COLO829 (cell line): Measurements from ENCODE around the gene ABCA13.

Source experiments
- DNase-seq: peaks from one replicate; pipeline ENCODE4 v3.0.0; 2012; ENCODE audit warnings: low spot score

Gene ABCA13

DNA sequence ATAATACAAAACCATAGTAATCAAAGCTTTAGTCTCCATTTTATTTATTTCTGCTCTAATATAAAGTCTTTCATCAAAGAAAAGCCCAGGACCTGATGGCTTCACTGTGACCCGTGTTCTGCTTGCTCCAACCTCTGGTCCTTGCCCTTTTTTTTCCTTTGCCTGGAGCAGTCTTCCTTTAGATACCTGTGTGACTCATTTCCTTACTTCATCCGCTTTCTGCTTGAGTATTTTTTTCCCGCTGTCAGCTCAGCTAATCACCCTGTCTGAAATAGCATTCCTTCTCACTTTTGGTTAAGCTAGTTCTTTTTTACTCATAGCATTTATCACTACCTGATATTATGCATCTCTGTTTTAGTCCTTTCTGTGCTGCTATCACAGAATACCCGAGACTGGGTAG lies 194.8 kb downstream of the ABCA13 start:
- no peak for DNase-seq

DNA sequence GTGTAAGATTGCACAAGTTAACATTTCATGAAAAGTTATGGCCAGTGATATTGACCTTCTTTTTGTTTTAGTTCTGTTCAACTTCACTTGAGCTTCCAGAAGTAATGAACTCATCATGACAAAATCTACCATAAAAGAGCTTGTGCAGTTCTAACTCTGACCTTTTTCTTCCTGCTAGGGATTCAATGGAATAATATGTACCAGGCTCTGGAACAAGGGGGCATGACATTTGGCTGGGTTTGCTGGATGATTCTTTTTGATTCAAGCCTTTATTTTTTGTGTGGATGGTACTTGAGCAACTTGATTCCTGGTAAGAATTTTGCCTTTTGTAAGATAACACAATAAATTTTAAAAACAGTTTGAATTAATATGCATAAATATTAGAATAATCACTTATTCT lies 205.0 kb downstream of the ABCA13 start:
- DNase-seq: no peak

DNA sequence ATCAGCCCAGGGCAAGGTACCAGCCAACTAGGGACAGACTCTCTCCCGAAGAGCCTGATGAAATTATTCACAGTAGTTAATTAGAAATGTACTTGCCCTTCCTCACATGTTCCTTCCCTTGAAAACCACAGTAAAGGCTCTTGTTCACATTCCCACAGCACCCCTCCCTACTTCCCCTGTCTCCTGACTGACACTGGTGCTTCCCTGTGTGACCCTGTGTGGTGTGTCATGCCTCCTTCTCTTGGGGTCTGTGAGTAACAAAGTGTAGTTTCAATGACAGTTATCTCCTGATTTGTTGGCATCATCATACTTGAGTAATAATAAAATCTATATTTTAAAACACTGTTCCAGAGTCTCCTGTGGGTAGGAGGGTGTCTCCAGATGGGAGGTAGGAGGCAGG lies 209.7 kb downstream of the ABCA13 start:
- no peak for DNase-seq

DNA sequence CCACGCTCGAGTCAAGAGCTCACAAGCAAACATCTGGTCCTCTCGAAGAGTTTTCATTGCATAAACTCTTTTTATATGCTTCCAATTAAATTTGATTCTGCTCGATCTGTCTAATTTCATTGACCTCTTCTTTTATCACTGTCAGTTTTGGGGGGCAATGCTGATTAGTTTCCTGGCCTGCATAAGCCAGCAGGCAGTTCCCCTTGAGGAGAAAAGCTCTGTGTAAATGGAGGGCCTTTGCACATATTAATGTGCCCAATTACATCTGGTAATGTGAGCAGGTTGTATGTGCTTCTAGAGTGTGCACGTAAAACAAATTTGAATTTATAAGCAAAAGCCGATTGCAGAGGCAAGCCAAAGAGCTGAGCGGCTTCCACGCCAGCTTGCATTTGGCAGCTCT lies 210.3 kb downstream of the ABCA13 start:
- DNase-seq: no peak

DNA sequence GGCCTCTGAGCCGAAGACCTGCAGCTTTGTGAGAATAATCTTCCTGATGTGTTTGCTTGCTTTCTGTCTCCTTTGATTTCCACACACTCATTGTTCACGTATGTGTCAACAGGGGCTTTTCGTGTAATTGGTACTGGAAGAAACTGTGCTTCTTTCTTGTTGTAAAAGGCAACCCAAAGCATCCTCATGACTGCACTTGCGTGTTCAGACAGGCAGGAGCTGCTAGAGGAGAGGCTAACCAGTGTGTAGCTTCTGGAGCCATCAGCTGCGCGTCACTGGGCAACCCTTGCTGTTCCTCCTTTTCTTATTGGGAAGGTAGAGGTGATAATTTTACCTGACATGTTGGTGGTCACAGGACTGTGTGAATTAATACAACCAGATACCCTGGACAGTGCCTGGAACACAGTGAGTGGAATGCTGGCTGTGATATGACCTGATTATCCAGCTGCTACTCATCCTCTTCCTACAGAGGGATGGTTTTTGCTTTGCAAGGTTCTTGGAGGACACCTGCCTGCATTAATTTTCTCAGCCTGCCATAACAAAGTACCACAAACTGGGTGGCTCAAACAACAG lies 213.0 kb downstream of the ABCA13 start:
- no peak for DNase-seq

DNA sequence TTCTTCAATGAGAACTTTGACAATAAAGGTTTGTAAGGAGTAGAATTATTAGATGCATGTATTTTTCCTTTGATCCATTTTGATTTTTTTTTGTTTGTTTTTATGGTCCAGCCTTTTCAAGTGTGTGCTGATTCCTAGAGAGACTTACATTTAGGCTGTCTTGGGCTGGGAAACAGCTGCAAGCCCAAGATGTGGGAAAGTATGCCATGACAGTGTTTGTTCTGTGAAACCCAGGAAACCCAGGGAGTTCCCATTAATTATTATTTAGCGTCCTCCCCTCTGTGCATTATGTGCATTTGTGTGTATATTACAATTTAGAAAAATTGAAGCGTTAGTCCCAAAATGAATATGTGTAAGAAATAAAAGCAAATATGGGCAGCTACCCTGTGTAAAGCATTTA lies 216.7 kb downstream of the ABCA13 start:
- DNase-seq: no peak

DNA sequence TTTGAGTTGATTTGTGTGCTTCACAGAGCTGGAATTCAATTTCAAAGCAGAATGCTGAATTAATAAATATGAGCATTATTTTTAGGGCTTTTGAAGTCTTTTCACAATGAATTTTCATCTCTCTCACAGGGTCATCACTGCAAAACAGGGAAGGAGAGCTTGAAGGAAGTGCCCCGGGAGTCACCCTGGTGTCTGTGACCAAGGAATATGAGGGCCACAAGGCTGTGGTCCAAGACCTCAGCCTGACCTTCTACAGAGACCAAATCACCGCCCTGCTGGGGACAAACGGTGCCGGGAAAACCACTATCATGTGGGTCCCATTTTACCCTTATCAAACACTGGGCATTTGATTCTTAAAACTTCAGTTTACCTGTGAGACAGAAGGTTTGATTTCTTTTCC lies 217.7 kb downstream of the ABCA13 start:
- no peak for DNase-seq

DNA sequence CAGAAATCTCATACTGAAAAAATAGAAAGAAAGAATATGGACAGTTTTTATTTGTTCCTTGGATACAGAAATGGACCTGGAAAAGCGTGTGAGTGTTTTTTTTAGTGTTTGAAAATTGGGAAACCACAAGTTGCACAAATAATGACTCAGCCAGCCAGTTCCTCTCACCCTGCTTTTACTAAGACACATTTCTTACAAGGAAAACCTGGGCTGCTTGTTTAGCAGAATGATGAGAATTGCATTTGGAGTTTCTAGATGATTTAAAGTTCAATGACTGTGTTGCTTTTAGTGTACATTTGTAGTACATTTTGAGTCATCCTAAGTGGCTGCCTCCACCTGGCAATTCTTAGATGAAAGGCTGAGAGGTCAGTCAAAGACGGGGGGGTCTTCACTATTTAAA lies 218.7 kb downstream of the ABCA13 start:
- no peak for DNase-seq

DNA sequence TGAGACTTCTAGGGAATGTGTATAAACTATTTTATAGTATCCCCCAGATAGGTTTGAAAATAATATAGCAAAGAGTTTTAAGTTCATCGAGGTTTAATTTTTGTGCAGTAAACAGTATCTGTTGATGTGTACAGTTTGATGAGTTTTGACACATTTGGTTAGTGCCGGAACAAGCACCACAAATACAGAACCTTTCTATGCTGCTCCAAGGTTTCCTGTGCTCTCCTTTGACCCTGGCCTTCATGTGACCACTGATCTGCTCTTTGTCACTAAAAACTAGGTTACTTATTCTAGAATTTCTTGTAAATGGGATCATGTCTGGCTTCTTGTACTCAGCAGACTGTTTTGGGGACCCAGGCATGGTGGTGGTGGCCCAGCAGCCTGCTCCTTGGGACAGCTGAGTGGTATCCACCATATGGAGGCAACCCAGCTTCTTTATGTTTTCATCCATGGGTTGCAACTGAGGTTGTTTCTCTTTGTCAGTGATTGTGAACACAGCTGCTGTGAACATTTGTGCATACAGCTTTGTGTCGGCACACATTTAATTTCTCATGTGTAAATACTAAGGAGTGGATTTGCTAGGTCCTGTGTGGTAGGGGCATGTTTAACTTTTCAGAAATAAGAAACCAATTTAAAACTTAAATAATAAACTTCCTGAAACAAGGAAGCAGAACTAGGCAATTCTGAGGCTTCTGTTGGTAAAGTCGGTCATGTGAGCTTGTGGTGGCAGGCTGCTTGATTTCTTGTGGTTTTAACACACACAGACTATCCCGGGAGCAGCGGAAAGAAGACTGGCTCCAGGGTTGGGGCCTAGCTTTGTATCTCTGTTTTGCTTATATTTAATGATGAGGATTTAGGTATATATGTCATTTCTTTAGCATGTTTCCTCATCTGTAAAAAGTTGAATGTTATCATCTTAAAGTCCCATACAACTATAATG lies 219.4 kb downstream of the ABCA13 start:
- DNase-seq: no peak

DNA sequence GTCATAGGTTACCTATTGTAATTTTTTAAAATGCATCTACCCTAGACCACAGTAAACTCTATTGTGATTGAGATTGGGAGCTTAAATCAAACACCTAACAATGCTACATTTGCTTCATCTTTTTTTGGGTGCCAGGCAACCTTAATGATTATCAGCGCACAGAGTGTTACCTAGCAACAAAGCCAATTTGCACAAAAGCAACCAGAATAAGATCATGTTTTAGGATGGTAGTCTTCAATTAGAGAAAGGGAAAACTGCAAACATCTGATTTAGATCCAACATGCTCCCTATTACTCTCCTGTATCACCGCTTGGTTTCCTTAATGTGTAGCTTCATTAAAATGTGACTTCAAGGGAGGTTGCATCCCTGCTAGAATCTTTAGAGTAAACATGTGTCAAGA lies 226.9 kb downstream of the ABCA13 start:
- DNase-seq: no peak

DNA sequence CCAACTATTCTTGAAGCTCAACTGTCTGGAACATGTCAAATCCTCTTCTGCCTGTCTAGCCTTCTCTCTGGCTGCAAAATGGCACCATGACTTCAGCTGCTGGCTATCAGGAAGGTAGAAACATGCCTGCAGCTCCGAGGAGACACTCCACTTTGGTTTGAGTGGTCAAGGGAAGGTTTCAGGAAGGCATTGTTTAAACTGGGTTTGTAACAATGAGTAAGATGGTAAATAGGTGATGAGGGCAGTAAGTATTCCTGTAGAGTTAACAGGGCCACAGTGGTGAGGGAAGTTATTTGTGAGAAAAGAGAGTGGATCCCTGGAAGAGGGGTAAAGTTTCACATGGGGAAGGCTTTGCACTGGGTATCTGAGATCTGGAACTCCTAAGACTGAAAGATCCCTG lies 231.5 kb downstream of the ABCA13 start:
- DNase-seq: no peak

DNA sequence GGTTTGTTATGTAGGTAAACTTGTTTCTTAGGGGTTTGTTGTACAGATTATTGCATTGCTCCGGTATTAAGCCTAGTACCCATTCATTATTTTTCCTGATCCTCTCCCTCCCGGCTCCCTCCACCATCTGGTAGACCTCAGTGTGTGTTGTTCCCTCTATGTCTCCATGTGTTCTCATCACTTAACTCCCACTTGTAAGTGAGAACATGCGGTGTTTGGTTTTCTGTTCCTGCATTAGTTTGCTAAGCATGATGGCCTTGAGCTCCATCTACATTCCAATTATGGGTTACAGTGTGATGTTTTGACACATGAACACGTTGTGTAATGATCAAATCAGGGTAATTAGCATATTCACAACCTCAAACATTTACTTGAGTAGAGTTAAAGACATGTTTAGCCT lies 237.5 kb downstream of the ABCA13 start:
- DNase-seq: no peak

DNA sequence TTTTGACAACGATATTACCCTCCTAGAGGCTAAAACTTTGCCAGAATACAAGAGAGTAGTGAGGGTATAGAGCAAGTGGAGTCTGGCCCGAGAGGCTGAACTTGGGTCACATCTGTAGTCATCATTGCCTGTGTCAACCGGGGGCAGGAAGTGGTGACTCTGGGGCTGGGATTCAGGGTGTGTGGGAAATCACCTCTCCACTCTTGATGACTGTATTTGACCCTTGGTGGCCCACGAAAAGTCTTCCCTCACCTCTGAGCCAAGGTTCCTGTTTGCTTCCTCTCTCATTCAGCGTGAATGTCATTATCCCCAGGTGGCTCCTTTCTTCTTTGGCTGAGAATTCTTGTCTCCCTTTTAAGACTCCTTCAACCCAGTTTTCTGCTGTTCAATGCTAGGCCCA lies 240.4 kb downstream of the ABCA13 start:
- DNase-seq: no peak

DNA sequence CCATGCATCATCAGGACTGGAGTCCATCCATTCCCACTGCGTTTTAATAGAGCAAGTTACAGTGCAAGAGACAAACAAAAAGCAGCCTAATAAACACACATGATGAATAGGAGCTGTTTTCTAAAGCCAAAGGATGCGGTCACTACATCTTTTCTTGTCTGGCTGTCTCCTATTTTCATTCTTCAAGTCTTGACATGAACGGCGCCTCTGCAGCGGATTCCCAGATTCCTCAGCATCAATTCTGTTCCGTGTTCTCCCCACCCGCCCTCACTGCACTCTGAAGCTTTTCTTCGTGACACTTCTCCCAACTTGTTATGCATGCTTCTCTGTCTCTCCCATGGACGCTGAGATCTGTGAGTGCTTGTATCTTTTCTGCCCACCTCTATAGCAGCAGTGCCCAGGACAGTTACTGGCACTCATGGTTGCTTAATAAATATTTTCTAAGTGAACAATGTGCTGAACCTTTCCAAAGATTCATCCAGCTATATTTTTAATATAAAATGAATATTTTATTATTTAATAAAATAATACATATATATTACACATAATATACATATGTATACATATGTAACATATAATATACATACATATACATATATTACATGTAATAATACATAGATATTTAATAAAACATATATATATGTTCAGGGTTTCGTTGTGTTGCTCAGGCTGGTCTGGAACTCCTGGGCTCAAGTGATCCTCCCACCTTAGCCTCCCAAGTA lies 242.9 kb downstream of the ABCA13 start:
- no peak for DNase-seq

DNA sequence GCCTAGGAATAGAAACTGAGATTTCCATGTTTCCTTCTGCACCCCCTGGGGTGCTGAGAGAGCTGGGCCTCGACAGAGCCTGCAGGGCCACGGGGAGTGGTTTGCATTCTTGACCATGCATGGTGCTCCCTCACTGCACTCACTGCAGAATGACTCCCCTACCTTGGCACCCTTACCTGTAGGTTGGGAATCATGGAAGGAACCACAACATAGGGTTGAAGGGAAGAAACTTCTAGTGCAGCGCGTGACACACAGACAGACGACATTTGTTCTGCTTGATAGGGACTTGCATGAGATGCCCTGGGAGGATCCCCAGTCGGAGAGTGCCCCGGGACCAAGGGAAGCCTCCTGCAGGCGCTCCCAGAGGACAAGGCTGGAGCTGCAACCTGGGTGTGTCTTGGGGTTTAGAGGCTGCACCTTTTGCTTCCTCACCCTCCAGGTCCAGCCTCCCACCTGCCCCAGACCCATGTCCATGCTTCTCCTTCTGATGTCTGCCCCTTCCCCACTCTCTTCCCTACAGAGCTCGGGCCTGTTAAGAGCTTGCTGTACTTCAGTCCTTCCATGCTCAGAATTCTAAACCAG lies 245.2 kb downstream of the ABCA13 start:
- no peak for DNase-seq

DNA sequence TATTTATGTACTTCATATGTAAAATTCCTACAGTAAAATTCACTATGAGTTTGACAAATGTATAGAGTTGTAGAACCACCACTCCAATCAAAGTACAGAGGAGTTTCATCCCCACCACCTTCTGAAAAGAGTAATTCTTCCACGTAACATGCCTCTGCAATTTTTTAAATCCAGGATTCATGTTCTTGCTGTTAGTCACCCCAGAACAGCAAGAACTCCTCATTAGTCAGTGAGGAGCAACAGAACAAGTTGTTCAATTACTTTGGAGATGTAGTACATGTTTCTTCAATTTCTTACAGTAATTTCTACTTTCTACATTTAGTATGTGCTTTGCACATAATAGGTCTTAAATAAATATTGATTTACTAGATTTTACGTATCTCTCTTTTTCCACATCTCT lies 248.1 kb downstream of the ABCA13 start:
- no peak for DNase-seq

DNA sequence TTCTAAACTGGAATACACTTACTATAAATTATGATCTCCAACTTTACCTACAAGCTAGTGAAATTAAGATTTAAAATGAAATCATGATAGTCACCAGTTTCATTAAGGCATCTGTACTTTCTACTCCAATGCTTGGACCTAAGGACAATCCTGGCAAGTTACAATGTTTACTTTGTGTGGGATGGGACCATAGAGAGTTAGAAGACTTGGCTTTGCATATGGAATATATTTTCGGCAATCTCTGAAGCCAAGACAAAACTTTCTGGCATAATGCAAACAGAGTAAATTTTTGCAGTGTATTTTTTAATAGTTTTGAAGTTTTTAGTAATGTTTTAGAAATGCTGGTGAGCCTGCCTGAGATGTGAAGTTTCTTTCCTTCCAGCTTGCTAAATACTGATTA lies 248.9 kb downstream of the ABCA13 start:
- no peak for DNase-seq

DNA sequence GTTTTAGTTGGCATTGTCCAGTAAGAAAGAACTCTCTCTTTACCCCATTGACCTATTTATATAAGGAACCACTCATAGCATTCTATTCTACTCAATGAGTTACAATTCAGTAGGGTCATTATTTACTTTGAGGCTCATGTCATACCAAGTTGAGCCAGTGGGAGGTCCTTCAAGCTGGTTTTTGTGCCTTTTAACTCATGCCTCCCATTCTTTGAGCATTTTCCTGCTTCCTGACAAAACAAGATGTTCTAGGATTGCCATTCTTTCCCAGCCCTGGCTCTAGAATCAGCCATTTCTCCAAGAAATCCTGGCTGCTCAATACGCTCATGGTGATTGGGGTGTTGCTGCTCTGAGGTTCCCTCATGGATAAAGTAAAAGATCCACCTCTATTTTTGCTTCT lies 250.1 kb downstream of the ABCA13 start:
- peak; percentile 22 for DNase-seq

DNA sequence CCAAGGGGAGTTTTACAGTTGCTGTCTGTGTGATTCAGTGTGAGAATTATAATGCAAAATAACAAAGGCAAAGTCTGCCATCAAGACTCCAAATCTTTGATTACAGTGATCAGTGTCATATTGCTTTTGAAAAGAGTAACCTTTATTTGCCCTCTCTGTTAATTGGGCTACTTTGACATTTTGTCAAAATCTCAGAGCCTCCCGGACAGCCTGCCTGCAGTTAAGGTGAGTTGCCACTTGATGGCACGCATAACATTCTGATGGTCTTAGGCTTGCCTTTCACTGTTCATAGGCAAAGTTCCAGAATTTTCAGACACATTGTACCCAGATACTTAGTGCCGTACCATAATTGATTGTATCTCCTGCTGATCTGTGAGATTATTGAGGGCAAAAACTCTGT lies 253.5 kb downstream of the ABCA13 start:
- DNase-seq: peak; percentile 45

DNA sequence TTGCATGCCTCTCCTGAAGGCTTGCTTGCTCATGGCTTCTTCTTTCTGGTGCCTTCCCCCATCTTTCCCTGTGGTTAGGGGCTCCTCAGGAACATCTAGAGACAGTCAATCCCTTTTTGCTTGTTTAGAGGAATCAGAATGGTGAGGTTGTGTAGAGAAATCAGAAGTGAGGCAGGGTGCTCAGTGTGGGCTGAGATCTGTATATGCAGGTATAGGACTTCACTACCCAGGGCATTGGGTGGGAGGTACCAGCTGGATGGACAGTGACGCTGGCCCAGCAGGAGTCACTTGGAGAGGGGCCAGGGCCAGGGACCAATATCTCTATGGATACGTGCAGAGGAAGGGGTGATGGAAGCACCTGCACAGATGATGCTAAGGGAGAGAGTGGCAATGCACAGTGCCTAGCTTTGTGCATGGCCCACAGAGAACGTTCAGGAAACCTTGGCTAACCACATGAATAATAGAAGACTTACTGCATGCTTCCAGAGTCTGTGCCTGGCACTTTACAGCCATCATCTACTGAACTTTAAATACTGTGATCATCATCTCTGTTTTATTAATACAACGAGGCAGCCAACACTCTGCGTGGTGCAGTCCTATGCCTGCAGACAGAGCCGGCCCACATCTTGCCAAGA lies 255.2 kb downstream of the ABCA13 start:
- no peak for DNase-seq

DNA sequence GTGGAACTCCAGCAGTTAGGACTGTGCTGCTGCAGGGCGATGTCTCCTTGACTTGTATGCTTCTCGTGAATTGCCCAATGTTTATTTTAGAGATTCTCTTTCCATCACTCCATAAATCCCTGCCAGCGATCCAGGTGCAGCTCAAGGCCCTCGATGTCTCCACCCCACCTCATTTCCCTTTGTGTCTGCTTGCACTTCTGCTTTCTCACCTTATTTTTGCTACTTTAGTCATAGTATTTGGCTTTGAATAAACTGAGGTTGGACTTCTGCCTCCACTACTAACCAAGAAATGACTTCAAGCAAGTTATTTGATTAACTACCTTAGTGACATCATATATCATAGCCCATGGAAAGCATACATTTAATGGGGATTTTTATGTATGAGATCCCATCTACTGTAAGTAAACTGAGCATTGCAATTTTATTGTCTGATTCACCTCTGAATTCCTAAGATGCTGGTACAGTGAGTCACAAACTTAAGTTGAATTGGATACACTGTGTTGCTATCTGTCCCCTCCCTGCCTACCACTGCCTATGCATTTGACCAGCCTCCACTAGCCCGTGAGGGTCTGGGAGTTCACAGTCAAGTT lies 255.8 kb downstream of the ABCA13 start:
- peak; percentile 13 for DNase-seq

DNA sequence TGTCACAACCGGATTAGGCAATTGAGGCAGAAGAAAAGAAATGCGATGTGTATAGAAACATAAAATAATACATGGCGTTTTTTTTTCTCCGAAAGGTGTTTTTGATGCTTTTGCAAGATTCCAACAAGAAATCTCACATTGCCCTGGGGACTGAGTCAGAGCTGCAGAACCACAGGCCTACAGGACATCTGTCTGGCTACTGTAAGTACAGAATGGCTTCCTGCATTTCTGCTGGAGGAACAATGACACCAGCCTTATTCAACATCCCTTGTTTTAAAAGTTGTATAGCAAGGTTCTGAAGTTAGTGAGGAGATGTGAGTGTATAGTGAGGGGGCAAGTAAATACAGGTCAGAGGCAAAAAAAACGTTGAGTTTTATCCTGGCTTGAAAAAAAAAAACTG lies 256.4 kb downstream of the ABCA13 start:
- no peak for DNase-seq
